Measurements from ENCODE around the gene SPTLC3.

Gene SPTLC3

GRCh38 chr20:13118676-13119075 is 109.9 kb downstream of the SPTLC3 start:
- DNase-seq (ENCODE audit: low read depth), result no peak
- H3K4me3 ChIP-seq (ENCODE audit: control insufficient read depth, low read depth, low read length), result no peak overlapping the region
- TF ChIP-seq CTCF (conservative IDR thresholded peaks at IDR 0.05; ENCODE audit: control insufficient read depth, insufficient read depth, low read depth, low read length), result no peak

GRCh38 chr20:13119583-13119982 is 110.8 kb downstream of the SPTLC3 start:
- TF ChIP-seq CTCF (conservative IDR thresholded peaks at IDR 0.05; ENCODE audit: control insufficient read depth, insufficient read depth, low read depth, low read length), result peak; percentile 93
- peak; percentile 64 for DNase-seq (ENCODE audit: low read depth)
- no peak overlapping the region for H3K4me3 ChIP-seq (ENCODE audit: control insufficient read depth, low read depth, low read length)

- DNase-seq (ENCODE audit: low read depth), result no peak
These were observed 111.7 kb downstream of the SPTLC3 start for GRCh38 chr20:13120471-13120870.

GRCh38 chr20:13121840-13122515 is 113.2 kb downstream of the SPTLC3 start:
- DNase-seq (ENCODE audit: low read depth), result no peak
- no peak for TF ChIP-seq CTCF (conservative IDR thresholded peaks at IDR 0.05; ENCODE audit: control insufficient read depth, insufficient read depth, low read depth, low read length)
- H3K4me3 ChIP-seq (ENCODE audit: control insufficient read depth, low read depth, low read length), result no peak overlapping the region

More at GRCh38 chr20:13120471-13120870, 111.7 kb downstream of the SPTLC3 start:
- TF ChIP-seq CTCF (conservative IDR thresholded peaks at IDR 0.05; ENCODE audit: control insufficient read depth, insufficient read depth, low read depth, low read length), result no peak
- no peak overlapping the region for H3K4me3 ChIP-seq (ENCODE audit: control insufficient read depth, low read depth, low read length)

- TF ChIP-seq CTCF (conservative IDR thresholded peaks at IDR 0.05; ENCODE audit: control insufficient read depth, insufficient read depth, low read depth, low read length), result no peak
These were observed 116.7 kb downstream of the SPTLC3 start for GRCh38 chr20:13125486-13125885.

GRCh38 chr20:13128173-13128572 is 119.4 kb downstream of the SPTLC3 start:
- no peak overlapping the region for H3K4me3 ChIP-seq (ENCODE audit: control insufficient read depth, low read depth, low read length)
- TF ChIP-seq CTCF (conservative IDR thresholded peaks at IDR 0.05; ENCODE audit: control insufficient read depth, insufficient read depth, low read depth, low read length), result no peak
- no peak for DNase-seq (ENCODE audit: low read depth)

More at GRCh38 chr20:13125486-13125885, 116.7 kb downstream of the SPTLC3 start:
- DNase-seq (ENCODE audit: low read depth), result no peak
- H3K4me3 ChIP-seq (ENCODE audit: control insufficient read depth, low read depth, low read length), result no peak overlapping the region

Data from fibroblast of mammary gland (primary cell).